Activated effector memory CD4-positive, alpha-beta T cell treated with anti-CD3 and anti-CD28 coated beads, Interleukin-2, amount 50 U/mL, for 16 hours (primary cell): ENCODE data around the gene DMRT3.
"Not testable (repeated sequence)": the region's sequence is repeated elsewhere in the genome, so short reads cannot be mapped to it uniquely, and the experiment has no call there.

Experiments
- DNase-seq: peaks from one replicate; pipeline ENCODE4 v3.0.0-alpha.2; 2020

The DMRT3 gene

GRCh38 chr9:971901-972500, 4.5 kb upstream of the DMRT3 start:
- no peak for DNase-seq

GRCh38 chr9:972501-973294, 3.8 kb upstream of the DMRT3 start:
- DNase-seq: no peak

- no peak for DNase-seq
Observed at GRCh38 chr9:973295-973834, 3.1 kb upstream of the DMRT3 start.

GRCh38 chr9:974031-974995, 2.1 kb upstream of the DMRT3 start:
- DNase-seq: no peak

- no peak for DNase-seq
Observed at GRCh38 chr9:974996-975739, 1.3 kb upstream of the DMRT3 start.

- DNase-seq: no peak
Observed at GRCh38 chr9:975740-976257, 656 bp upstream of the DMRT3 start.

GRCh38 chr9:976943-977837, 735 bp downstream of the DMRT3 start:
- no peak for DNase-seq

- no peak for DNase-seq
Observed at GRCh38 chr9:977838-978830, 1.7 kb downstream of the DMRT3 start.

GRCh38 chr9:979983-980382, 3.5 kb downstream of the DMRT3 start:
- no peak for DNase-seq

- DNase-seq: no peak
Observed at GRCh38 chr9:980640-981039, 4.2 kb downstream of the DMRT3 start.

- no peak for DNase-seq
Observed at GRCh38 chr9:981491-981898, 5.0 kb downstream of the DMRT3 start.

GRCh38 chr9:982394-983230, 6.2 kb downstream of the DMRT3 start:
- DNase-seq: no peak

GRCh38 chr9:994005-994404, 17.6 kb downstream of the DMRT3 start:
- no peak for DNase-seq

GRCh38 chr9:995192-995591, 18.7 kb downstream of the DMRT3 start:
- DNase-seq: no peak

GRCh38 chr9:995781-996180, 19.3 kb downstream of the DMRT3 start:
- no peak for DNase-seq

- not testable (repeated sequence) for DNase-seq
Observed at GRCh38 chr9:998299-999110, 22.1 kb downstream of the DMRT3 start.

- DNase-seq: no peak
Observed at GRCh38 chr9:1001838-1002237, 25.4 kb downstream of the DMRT3 start.

- DNase-seq: no peak
Observed at GRCh38 chr9:1002678-1003077, 26.2 kb downstream of the DMRT3 start.
